Stimulated activated CD4-positive, alpha-beta T cell treated with anti-CD3 and anti-CD28 coated beads, Interleukin-4, amount 100 ng/mL, for 48 hours (primary cell): ENCODE results near the gene CYP2J2.
"Not testable (repeated sequence)": the region's sequence is repeated elsewhere in the genome, so short reads cannot be mapped to it uniquely, and the experiment has no call there.

Experiments
- DNase-seq, 2 donors: peaks; one replicate each; pipeline ENCODE4 v3.0.0-alpha.2; 2020; ENCODE audit warnings: low read depth in 2 of 2

The CYP2J2 gene

DNA sequence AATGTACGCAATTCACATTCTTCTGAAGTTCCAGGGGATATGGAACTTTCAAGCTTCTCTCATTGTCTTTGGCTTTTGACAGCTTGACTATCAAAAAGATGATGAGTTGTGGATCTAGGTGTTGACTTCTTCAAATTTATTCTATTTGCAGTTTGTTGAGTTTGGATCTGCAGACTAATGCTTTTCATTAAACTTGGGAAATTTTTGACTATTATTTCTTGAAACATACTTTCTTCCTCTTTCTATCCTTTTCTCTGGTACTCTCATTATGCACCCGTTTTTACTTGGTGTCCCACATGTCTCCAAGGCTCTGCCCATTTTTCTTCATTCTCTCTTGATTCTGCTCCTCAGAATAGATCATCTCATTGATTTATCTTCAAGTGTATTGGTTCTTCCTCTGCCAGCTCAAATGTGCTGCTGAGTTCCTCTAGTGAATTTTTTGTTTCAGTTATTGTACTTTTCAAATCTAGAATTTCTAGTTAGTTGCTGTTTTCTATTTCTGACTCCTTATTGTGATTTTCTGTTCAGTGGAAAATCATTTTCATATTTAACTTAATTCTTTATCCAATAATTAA lies 49.4 kb downstream of the CYP2J2 start:
- no peak for DNase-seq

GRCh38 chr1:59871746-59872145 lies 54.8 kb downstream of the CYP2J2 start:
- DNase-seq = no peak

DNA sequence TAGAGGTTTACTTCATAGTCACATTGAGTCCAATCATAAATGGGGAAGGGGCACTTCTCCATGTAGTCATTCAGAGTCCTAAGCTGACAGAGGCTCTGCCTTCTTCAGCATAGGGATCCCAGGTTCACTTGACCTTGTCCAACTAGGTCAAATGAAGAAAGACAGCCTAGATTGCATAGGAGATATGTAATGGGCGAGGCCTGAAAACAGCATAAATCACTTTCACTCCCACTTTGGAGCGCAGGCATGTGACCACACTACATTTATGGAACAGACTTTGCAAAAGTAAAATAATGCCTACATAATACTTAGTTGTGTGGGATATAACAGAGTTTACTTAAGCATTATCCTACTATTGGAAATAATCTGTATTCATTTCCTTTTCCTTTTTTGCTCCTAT lies 60.1 kb downstream of the CYP2J2 start:
- DNase-seq = no peak

- DNase-seq = no peak
Observed at GRCh38 chr1:59857679-59858354, 68.8 kb downstream of the CYP2J2 start.

DNA sequence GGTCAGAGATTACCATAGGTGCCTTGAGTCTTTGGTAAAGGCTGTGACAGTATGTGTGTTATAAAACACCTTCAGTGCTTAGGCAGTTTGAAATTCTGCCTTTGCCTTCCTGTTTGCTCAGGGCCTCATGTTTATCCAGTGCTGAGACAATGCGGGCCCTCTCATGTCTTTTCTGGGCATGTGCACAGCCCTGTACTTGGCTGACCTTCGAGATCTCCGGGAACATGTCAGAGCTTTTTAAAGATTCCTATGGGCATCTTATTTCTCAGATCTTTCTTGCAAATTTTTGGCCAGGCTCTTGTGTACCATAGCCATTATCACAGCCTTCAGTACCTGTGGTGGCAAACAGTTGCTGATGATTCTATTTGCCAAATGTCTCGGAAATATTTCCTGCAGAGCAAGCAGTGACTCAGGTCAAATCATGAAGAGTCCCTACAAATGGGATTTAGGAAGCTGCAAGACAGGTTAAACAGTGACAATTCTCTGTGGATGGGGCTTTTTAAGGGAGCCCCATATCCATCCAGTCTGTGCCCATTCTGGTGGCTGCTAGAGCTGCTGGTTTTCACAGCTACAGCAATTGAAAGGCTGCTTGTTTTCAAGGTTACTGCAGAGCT lies 69.7 kb downstream of the CYP2J2 start:
- no peak for DNase-seq

GRCh38 chr1:59855297-59855696 lies 71.3 kb downstream of the CYP2J2 start:
- DNase-seq = not testable (repeated sequence)

- no peak for DNase-seq
Observed at GRCh38 chr1:59852117-59852516, 74.5 kb downstream of the CYP2J2 start.

DNA sequence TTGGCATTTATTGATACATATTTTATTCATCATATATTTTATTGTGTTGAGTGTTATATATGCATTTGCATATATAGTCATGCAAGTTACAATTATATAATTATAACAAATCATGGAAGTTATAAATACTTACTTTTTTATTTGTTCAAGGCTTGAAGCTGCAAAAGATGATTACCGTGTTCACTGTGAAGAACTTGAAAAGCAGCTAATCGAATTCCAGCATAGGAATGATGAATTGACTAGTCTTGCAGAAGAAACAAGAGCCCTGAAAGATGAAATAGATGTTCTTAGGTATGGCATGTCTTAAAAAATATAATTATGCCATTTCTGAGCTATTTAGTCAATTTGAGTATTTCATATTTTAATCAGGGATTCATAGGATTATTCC lies 79.7 kb downstream of the CYP2J2 start:
- DNase-seq = no peak

DNA sequence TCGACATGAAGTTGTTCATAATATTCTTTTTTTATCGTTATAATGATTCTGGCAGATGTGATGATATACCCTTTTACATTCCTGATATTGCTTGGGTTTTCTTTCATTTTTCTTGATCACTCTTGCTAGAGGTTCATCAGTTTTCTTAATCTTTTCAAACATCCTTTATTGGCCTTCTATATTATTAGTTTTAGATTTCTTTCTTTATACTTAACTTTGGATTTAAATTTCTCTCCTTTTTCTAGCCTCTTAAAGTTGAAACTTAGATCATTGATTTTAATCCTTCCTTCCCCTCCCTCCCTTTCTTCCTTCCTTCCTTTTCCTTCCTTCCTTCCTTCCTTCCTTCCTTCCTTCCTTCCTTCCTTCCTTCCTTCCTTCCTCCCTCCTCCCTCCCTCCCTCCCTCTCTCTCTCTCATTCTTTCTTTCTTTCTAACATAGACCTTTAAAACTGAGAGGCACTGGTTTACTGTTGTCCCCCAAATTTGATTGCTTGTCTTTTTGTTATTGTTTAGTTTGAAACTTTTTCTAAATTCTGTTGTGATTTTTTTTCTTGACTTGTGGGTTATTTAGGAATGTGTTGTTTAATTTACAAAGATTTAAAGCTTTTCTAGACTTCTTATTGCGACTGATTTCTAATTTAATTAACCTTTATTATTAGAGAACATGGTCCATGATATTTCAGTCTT lies 80.2 kb downstream of the CYP2J2 start:
- DNase-seq = no peak

- DNase-seq = no peak
Observed at GRCh38 chr1:59845091-59845490, 81.5 kb downstream of the CYP2J2 start.
